Smooth muscle cell (in vitro differentiated cells): ENCODE data around the gene CCAR1. TPM values are rescaled to one million over a fixed set of nuclear protein-coding genes. Genes with fewer than 3 reads are reported as not detected.

Experiments
- DNase-seq: peaks from one replicate; lab custom pipeline; 2025; ENCODE audit not compliant: unreplicated experiment; lab: John Stamatoyannopoulos, UW
- H2AFZ ChIP-seq: fragments of 200-600 bp; sonication (generic); 2 replicates; pipeline ENCODE4 v1.6.0; 2016; ENCODE audit warnings: antibody characterized with exemption, low read depth, mild to moderate bottlenecking
- H3F3A ChIP-seq: fragments of 200-600 bp; sonication (generic); 2 replicates; pipeline ENCODE4 v1.6.0; 2017; ENCODE audit warnings: antibody characterized with exemption, low read depth
- H3K27ac ChIP-seq: fragments of 200-600 bp; sonication (generic); 2 replicates; pipeline ENCODE4 v1.5.1; 2016; ENCODE audit warnings: low read depth, mild to moderate bottlenecking
- H3K27me3 ChIP-seq: fragments of 200-600 bp; sonication (generic); 2 replicates; pipeline ENCODE4 v1.6.1; 2016; ENCODE audit warnings: low read depth, mild to moderate bottlenecking
- H3K36me3 ChIP-seq: fragments of 200-600 bp; sonication (generic); 2 replicates; pipeline ENCODE4 v1.5.1; 2016; ENCODE audit warnings: low read depth
- H3K4me1 ChIP-seq: fragments of 200-600 bp; sonication (generic); 2 replicates; pipeline ENCODE4 v1.5.1; 2016; ENCODE audit warnings: low read depth
- H3K4me2 ChIP-seq: fragments of 200-600 bp; sonication (generic); 2 replicates; pipeline ENCODE4 v1.6.0; 2016; ENCODE audit warnings: mild to moderate bottlenecking
- H3K4me3 ChIP-seq: fragments of 200-600 bp; sonication (generic); 2 replicates; pipeline ENCODE4 v1.5.1; 2016; ENCODE audit warnings: mild to moderate bottlenecking
- H3K79me2 ChIP-seq: fragments of 200-600 bp; sonication (generic); 2 replicates; pipeline ENCODE4 v1.6.0; 2016; ENCODE audit warnings: low read depth, mild to moderate bottlenecking
- H3K9ac ChIP-seq: fragments of 200-600 bp; sonication (generic); 2 replicates; pipeline ENCODE4 v1.6.0; 2016; ENCODE audit warnings: low read depth
- H3K9me3 ChIP-seq: fragments of 200-600 bp; sonication (generic); replicated peaks from 2 replicates; pipeline ENCODE4 v1.5.1; 2016; ENCODE audit warnings: low read depth
- H4K20me1 ChIP-seq: fragments of 200-600 bp; sonication (generic); 2 replicates; pipeline ENCODE4 v1.6.0; 2016; ENCODE audit warnings: low read depth
- CTCF ChIP-seq: fragments of 200-600 bp; sonication (generic); IDR thresholded peaks from 2 replicates; pipeline ENCODE4 v1.5.1; 2017; ENCODE audit warnings: borderline replicate concordance, mild to moderate bottlenecking, antibody characterized with exemption; ENCODE audit not compliant: insufficient read depth, poor library complexity, severe bottlenecking
- WGBS: methylation state at CpG from one replicate; pipeline ENCODE4 v1.1.7; 2016; ENCODE audit warnings: low lambda C conversion rate; 5-methylcytosine and 5-hydroxymethylcytosine counted together
- polyA plus RNA-seq: library from polyadenylated mRNA; unstranded; fragments of >200 nt; fragmentation: Nextera tagmentation; extraction: Ambion mirVana; gene quantifications from 2 replicates; pipeline ENCODE4 v1.2.1, GENCODE V29; 2016
- total RNA-seq: library from RNA; depleted of rRNA; stranded (reverse); fragments of >200 nt; gene quantifications from 2 replicates; pipeline ENCODE4 v1.2.3, GENCODE V29; 2014

Gene CCAR1
- total and polyA plus RNA-seq, 2 experiments from 2014 or later, result 48.7 to 51.4 TPM

GRCh38 chr10:68784476-68784875, 63.4 kb downstream of the CCAR1 start:
- H3F3A ChIP-seq, result no peaks in the 10 kb centered on the region
- no peaks in the 10 kb centered on the region for H3K79me2 ChIP-seq
- no peak for TF ChIP-seq CTCF
- peaks cover 27% of the 10 kb centered on the region for H3K36me3 ChIP-seq
- H2AFZ ChIP-seq, result no peak overlapping the region
- H3K9me3 ChIP-seq, result no peaks in the 10 kb centered on the region
- H3K27me3 ChIP-seq, result no peaks in the 10 kb centered on the region
- no peak overlapping the region for H3K27ac ChIP-seq
- DNase-seq, result no peak
- H3K9ac ChIP-seq, result no peak overlapping the region
- H4K20me1 ChIP-seq, result peaks cover 3% of the 10 kb centered on the region
- no peaks in the 10 kb centered on the region for H3K4me1 ChIP-seq
- no peak overlapping the region for H3K4me2 ChIP-seq
- H3K4me3 ChIP-seq, result no peak overlapping the region
- WGBS, result 91% methylated on average over 7 of the region's 7 CpGs

DNA sequence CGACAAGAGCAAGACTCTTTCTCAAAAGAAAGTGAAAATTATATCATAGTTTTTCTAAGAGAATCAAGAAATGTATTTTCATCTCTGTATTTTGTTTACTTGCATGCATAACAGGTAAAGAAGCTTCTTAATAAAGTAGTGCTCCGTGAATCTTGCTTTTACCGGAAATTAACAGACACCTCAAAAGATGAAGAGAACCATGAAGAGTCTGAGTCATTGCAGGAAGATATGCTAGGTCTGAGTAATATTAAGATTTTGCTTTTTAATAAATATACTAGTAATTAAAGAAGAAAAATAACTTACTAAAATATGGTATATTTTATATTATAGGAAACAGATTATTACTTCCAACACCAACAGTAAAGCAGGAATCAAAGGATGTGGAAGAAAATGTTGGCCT, 66.8 kb downstream of the CCAR1 start:
- TF ChIP-seq CTCF, result no peak

GRCh38 chr10:68790476-68790875, 69.4 kb downstream of the CCAR1 start:
- H3K9me3 ChIP-seq, result no peaks in the 10 kb centered on the region
- H3K9ac ChIP-seq, result no peak overlapping the region
- H3K27ac ChIP-seq, result no peak overlapping the region
- peaks cover 40% of the 10 kb centered on the region for H3K36me3 ChIP-seq
- no peak overlapping the region for H3K4me2 ChIP-seq
- H3K4me3 ChIP-seq, result no peak overlapping the region
- TF ChIP-seq CTCF, result no peak
- no peaks in the 10 kb centered on the region for H3K79me2 ChIP-seq
- DNase-seq, result no peak
- H3F3A ChIP-seq, result peaks cover 2% of the 10 kb centered on the region
- H2AFZ ChIP-seq, result no peak overlapping the region
- WGBS, result 97% methylated on average over 10 of the region's 10 CpGs
- H3K27me3 ChIP-seq, result no peaks in the 10 kb centered on the region
- H4K20me1 ChIP-seq, result no peaks in the 10 kb centered on the region
- H3K4me1 ChIP-seq, result no peaks in the 10 kb centered on the region

More for the DNA sequence above, 66.8 kb downstream of the CCAR1 start:
- no peak for DNase-seq
- Histone ChIP-seq H3K4me2 (no peak overlapping the region), H2AFZ (no peak overlapping the region), H3K4me1 (no peaks in the 10 kb centered on the region), H3K9me3 (no peaks in the 10 kb centered on the region), H3F3A (no peaks in the 10 kb centered on the region), H3K27me3 (no peaks in the 10 kb centered on the region), H3K79me2 (no peaks in the 10 kb centered on the region), H3K4me3 (no peak overlapping the region), H3K27ac (no peak overlapping the region), H3K9ac (no peak overlapping the region), H4K20me1 (peaks cover 3% of the 10 kb centered on the region), H3K36me3 (peaks cover 40% of the 10 kb centered on the region)
- 99% methylated on average over 3 of the region's 3 CpGs for WGBS

DNA sequence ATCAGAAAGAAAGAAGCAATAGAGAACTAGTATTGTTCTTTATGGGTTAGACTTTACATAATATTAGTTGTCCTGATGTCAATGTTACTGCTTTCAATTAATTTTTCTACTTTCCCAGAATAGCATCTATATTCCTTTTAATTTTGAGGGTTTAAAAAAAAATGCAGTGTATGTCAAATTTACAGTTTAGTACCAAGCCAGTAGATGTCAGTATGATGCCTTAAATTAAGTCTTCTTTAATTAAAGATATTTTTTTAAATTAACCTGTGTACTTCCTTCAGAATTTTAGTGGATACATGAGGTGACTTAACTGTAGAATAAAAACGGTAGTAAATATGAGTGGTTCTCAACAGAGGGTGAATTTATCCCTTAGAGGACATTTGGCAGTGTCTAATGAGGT, 71.1 kb downstream of the CCAR1 start:
- Histone ChIP-seq H3K9ac (no peak overlapping the region), H3F3A (peaks cover 8% of the 10 kb centered on the region), H3K4me3 (no peak overlapping the region), H3K4me1 (no peaks in the 10 kb centered on the region), H2AFZ (no peak overlapping the region), H4K20me1 (no peaks in the 10 kb centered on the region), H3K27me3 (no peaks in the 10 kb centered on the region), H3K36me3 (peaks cover 25% of the 10 kb centered on the region), H3K4me2 (no peak overlapping the region), H3K27ac (no peak overlapping the region), H3K79me2 (no peaks in the 10 kb centered on the region), H3K9me3 (no peaks in the 10 kb centered on the region)
- WGBS, result 97% methylated on average over 1 of the region's 1 CpG
- DNase-seq, result no peak
- peak; percentile 36 for TF ChIP-seq CTCF
